ENCODE measurements around the gene DDX50.
"Not testable (repeated sequence)": the region's sequence is repeated elsewhere in the genome, so short reads cannot be mapped to it uniquely, and the experiment has no call there.

Gene DDX50

DNA sequence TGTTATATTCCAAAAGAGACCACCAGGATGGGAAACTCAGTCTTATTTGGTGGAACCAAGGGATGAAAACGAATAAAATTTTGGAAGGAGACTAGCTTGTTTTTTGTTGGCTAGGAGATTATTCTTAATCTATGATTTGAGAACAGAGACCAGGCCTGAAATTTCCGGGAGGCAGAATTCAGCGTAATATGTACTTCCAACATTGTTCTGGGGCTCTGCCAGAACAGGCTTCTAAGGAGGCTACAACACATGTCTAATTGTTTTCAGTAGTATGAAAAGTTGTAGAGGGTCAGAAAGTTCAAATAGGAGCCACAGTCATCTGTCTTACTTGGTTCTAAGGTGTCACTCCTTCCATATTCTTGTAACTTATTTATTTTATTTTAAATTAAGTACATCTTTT, 56.5 kb downstream of the DDX50 start:
- Histone ChIP-seq H3K9me3 (ENCODE audit: insufficient read depth, low read length) (no peaks in the 10 kb centered on the region), H3K27me3 (ENCODE audit: insufficient read depth, insufficient read length) (no peaks in the 10 kb centered on the region), H3K9ac (ENCODE audit: insufficient read length, low read depth) (peak overlapping the region; percentile 98), H3K36me3 (ENCODE audit: insufficient read depth, insufficient read length, low read length) (peaks cover 47% of the 10 kb centered on the region), H3K4me1 (ENCODE audit: insufficient read depth, insufficient read length) (peaks cover 2% of the 10 kb centered on the region), H3K4me3 (ENCODE audit: insufficient read length, low read depth) (peak overlapping the region; percentile 99)
- TF ChIP-seq SUZ12 (IDR thresholded peaks at IDR 0.05; ENCODE audit: extremely low read depth, insufficient read depth, insufficient read length): no peak
- no peak for TF ChIP-seq YY1 (IDR thresholded peaks at IDR 0.05; ENCODE audit: insufficient read depth, insufficient read length)
- TF ChIP-seq ZNF274 (IDR thresholded peaks at IDR 0.05; ENCODE audit: low read depth, low read length): no peak
- no peak for DNase-seq (ENCODE audit: low read depth, low spot score)

DNA sequence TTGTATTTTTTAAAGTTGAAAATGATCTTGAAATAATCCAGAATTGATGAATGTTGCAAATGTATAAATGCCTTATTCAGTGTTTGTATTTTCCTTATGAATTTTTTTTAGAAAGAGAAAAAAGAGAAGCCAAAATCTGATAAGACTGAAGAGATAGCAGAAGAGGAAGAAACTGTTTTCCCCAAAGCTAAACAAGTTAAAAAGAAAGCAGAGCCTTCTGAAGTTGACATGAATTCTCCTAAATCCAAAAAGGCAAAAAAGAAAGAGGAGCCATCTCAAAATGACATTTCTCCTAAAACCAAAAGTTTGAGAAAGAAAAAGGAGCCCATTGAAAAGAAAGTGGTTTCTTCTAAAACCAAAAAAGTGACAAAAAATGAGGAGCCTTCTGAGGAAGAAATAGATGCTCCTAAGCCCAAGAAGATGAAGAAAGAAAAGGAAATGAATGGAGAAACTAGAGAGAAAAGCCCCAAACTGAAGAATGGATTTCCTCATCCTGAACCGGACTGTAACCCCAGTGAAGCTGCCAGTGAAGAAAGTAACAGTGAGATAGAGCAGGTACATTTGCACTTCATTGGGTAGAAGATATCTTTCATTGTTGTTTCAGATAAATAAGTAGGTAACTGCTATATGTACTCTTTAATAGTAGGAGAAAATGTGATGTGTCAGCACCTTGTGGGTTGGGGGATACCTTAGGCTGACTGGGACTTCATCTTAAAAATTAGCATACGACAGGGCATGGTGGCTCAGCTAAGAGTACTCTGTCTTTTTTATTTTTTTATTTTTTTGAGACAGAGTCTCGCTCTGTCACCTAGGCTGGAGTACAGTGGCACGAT, 58.8 kb downstream of the DDX50 start:
- Histone ChIP-seq H3K36me3 (ENCODE audit: insufficient read depth, insufficient read length, low read length) (peaks cover 68% of the 10 kb centered on the region), H3K27me3 (ENCODE audit: insufficient read depth, insufficient read length) (no peaks in the 10 kb centered on the region), H3K9me3 (ENCODE audit: insufficient read depth, low read length) (no peaks in the 10 kb centered on the region), H3K9ac (ENCODE audit: insufficient read length, low read depth) (no peak overlapping the region), H3K4me1 (ENCODE audit: insufficient read depth, insufficient read length) (peaks cover 2% of the 10 kb centered on the region), H3K4me3 (ENCODE audit: insufficient read length, low read depth) (no peak overlapping the region)
- no peak for TF ChIP-seq YY1 (IDR thresholded peaks at IDR 0.05; ENCODE audit: insufficient read depth, insufficient read length)
- no peak for TF ChIP-seq SUZ12 (IDR thresholded peaks at IDR 0.05; ENCODE audit: extremely low read depth, insufficient read depth, insufficient read length)
- TF ChIP-seq ZNF274 (IDR thresholded peaks at IDR 0.05; ENCODE audit: low read depth, low read length): no peak
- DNase-seq (ENCODE audit: low read depth, low spot score): no peak

DNA sequence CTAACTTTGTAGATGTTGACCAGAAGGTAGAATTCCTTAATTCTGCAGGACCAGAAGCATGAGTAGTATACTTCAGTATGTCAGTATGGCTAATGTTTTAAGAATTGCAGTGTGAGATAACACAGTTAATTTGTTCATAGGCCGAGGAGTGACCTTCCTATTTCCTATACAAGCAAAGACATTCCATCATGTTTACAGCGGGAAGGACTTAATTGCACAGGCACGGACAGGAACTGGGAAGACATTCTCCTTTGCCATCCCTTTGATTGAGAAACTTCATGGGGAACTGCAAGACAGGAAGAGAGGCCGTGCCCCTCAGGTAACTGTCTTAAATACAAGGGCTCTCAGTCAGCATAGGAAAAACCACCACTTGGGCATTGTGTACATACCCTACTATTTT, 62.0 kb downstream of the DDX50 start:
- Histone ChIP-seq H3K36me3 (ENCODE audit: insufficient read depth, insufficient read length, low read length) (peaks cover 83% of the 10 kb centered on the region), H3K27me3 (ENCODE audit: insufficient read depth, insufficient read length) (no peaks in the 10 kb centered on the region), H3K4me1 (ENCODE audit: insufficient read depth, insufficient read length) (no peaks in the 10 kb centered on the region), H3K9me3 (ENCODE audit: insufficient read depth, low read length) (no peaks in the 10 kb centered on the region), H3K9ac (ENCODE audit: insufficient read length, low read depth) (no peak overlapping the region), H3K4me3 (ENCODE audit: insufficient read length, low read depth) (no peak overlapping the region)
- TF ChIP-seq ZNF274 (IDR thresholded peaks at IDR 0.05; ENCODE audit: low read depth, low read length) (no peak), SUZ12 (IDR thresholded peaks at IDR 0.05; ENCODE audit: extremely low read depth, insufficient read depth, insufficient read length) (no peak), YY1 (IDR thresholded peaks at IDR 0.05; ENCODE audit: insufficient read depth, insufficient read length) (no peak)
- DNase-seq (ENCODE audit: low read depth, low spot score): no peak

DNA sequence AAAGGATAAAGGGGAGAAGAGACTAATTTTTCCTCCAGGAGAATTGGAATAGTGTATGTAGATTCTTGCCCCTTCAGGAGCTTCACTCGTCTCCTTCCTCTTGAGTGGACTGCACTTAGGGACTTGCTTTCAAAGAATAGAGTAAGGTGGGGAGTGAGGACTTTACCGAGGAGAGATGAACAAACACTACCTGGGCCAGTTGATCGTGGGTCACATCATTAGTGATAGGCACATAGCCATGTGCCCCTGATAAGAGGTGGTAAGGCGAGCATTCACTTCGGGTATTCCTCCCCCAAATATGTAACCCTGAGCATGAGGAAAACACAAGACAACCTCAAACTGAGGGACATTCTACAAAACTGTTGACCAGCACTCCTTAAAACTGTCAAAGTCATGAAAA, 72.9 kb downstream of the DDX50 start:
- Histone ChIP-seq H3K4me1 (ENCODE audit: insufficient read depth, insufficient read length) (no peaks in the 10 kb centered on the region), H3K27me3 (ENCODE audit: insufficient read depth, insufficient read length) (no peaks in the 10 kb centered on the region), H3K9me3 (ENCODE audit: insufficient read depth, low read length) (no peaks in the 10 kb centered on the region), H3K4me3 (ENCODE audit: insufficient read length, low read depth) (no peak overlapping the region), H3K36me3 (ENCODE audit: insufficient read depth, insufficient read length, low read length) (peaks cover 89% of the 10 kb centered on the region), H3K9ac (ENCODE audit: insufficient read length, low read depth) (no peak overlapping the region)
- TF ChIP-seq ZNF274 (IDR thresholded peaks at IDR 0.05; ENCODE audit: low read depth, low read length) (no peak), SUZ12 (IDR thresholded peaks at IDR 0.05; ENCODE audit: extremely low read depth, insufficient read depth, insufficient read length) (no peak), YY1 (IDR thresholded peaks at IDR 0.05; ENCODE audit: insufficient read depth, insufficient read length) (no peak)
- no peak for DNase-seq (ENCODE audit: low read depth, low spot score)

DNA sequence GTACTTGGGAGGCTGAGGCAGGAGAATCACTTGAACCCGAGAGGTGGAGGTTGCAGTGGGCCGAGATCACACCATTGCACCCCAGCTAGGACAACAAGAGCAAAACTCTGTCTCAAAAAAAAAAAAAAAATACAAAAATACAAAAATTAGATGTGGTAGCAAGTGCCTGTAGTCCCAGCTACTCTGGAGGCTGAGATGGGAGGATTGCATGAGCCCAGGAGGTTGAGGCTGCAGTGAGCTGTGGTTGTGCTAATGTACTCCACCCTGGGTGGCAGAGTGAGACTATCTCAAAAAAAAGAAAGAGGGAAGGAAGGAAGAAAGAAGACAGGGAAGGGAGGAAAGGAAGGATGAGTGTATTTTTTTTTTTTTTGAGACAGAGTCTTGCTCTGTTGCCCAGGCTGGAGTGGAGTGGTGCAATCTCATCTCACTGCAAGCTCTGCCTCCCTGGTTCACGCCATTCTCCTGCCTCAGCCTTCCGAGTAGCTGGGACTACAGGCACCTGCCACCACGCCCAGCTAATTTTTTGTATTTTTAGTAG, 74.9 kb downstream of the DDX50 start:
- H3K4me3 ChIP-seq (ENCODE audit: insufficient read length, low read depth); H3K4me1 ChIP-seq (ENCODE audit: insufficient read depth, insufficient read length); DNase-seq (ENCODE audit: low read depth, low spot score); H3K9me3 ChIP-seq (ENCODE audit: insufficient read depth, low read length); H3K9ac ChIP-seq (ENCODE audit: insufficient read length, low read depth); H3K27me3 ChIP-seq (ENCODE audit: insufficient read depth, insufficient read length): not testable (repeated sequence)
- H3K36me3 ChIP-seq (ENCODE audit: insufficient read depth, insufficient read length, low read length): peaks cover 89% of the 10 kb centered on the region

DNA sequence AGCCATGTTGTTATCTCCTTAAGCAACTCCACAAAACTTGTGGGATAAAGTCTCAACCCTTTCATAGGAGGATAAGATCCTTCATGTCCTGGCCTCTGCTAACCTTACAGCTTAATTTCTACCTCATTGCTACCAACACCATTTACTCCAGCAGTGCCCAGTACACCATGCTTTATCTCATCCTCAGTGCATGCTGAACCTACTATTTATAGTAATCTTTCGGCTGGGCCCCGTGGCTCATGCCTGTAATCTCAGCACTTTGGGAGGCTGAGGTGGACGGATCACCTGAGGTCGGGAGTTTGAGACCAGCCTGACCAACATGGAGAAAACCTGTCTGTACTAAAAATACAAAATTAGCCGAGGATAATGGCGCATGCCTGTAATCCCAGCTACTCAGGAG, 78.6 kb downstream of the DDX50 start:
- DNase-seq (ENCODE audit: low read depth, low spot score); H3K9me3 ChIP-seq (ENCODE audit: insufficient read depth, low read length); H3K4me1 ChIP-seq (ENCODE audit: insufficient read depth, insufficient read length); H3K4me3 ChIP-seq (ENCODE audit: insufficient read length, low read depth); H3K9ac ChIP-seq (ENCODE audit: insufficient read length, low read depth); H3K27me3 ChIP-seq (ENCODE audit: insufficient read depth, insufficient read length): not testable (repeated sequence)
- peaks cover 83% of the 10 kb centered on the region for H3K36me3 ChIP-seq (ENCODE audit: insufficient read depth, insufficient read length, low read length)

DNA sequence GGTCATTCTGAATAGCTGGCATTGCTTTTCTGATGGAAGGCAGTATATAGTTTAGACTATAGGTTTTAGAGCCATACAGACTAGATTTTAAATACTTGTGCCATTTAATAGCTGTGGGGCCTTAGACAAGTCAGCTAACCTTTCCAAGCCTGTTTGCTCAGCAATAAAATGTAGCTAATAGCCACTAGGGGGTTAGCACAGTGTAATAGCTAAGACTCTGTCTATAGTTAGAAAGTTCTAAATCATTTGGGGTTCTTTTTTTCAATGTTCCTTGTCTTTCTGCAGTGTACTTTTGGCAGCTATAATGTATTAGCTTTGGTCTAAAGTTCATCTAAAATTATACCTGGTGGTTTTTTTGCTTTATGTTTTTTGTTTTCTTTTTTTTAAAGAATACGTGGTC, 80.0 kb downstream of the DDX50 start:
- Histone ChIP-seq H3K36me3 (ENCODE audit: insufficient read depth, insufficient read length, low read length) (peaks cover 86% of the 10 kb centered on the region), H3K4me3 (ENCODE audit: insufficient read length, low read depth) (no peak overlapping the region), H3K27me3 (ENCODE audit: insufficient read depth, insufficient read length) (no peaks in the 10 kb centered on the region), H3K4me1 (ENCODE audit: insufficient read depth, insufficient read length) (no peaks in the 10 kb centered on the region), H3K9ac (ENCODE audit: insufficient read length, low read depth) (no peak overlapping the region), H3K9me3 (ENCODE audit: insufficient read depth, low read length) (no peaks in the 10 kb centered on the region)
- TF ChIP-seq ZNF274 (IDR thresholded peaks at IDR 0.05; ENCODE audit: low read depth, low read length): no peak
- no peak for TF ChIP-seq YY1 (IDR thresholded peaks at IDR 0.05; ENCODE audit: insufficient read depth, insufficient read length)
- TF ChIP-seq SUZ12 (IDR thresholded peaks at IDR 0.05; ENCODE audit: extremely low read depth, insufficient read depth, insufficient read length): no peak
- DNase-seq (ENCODE audit: low read depth, low spot score): no peak

All from NT2/D1 (cell line).